Measurements from ENCODE around the gene ALG2.

ALG2 gene

GRCh38 chr9:99216073-99216472 lies 5.7 kb downstream of the ALG2 start:
- DNase-seq (ENCODE audit: low read depth) = no peak
- H3K4me3 ChIP-seq (ENCODE audit: control insufficient read depth, low read depth, low read length) = no peak overlapping the region
- no peak for TF ChIP-seq CTCF (conservative IDR thresholded peaks at IDR 0.05; ENCODE audit: control insufficient read depth, insufficient read depth, low read depth, low read length)

- TF ChIP-seq CTCF (conservative IDR thresholded peaks at IDR 0.05; ENCODE audit: control insufficient read depth, insufficient read depth, low read depth, low read length) = no peak
- H3K4me3 ChIP-seq (ENCODE audit: control insufficient read depth, low read depth, low read length) = no peak overlapping the region
- no peak for DNase-seq (ENCODE audit: low read depth)
Observed at GRCh38 chr9:99213197-99213596, 8.5 kb downstream of the ALG2 start.

GRCh38 chr9:99211746-99212145 lies 10.0 kb downstream of the ALG2 start:
- no peak for DNase-seq (ENCODE audit: low read depth)
- no peak overlapping the region for H3K4me3 ChIP-seq (ENCODE audit: control insufficient read depth, low read depth, low read length)
- no peak for TF ChIP-seq CTCF (conservative IDR thresholded peaks at IDR 0.05; ENCODE audit: control insufficient read depth, insufficient read depth, low read depth, low read length)

GRCh38 chr9:99210572-99210971 lies 11.2 kb downstream of the ALG2 start:
- H3K4me3 ChIP-seq (ENCODE audit: control insufficient read depth, low read depth, low read length) = no peak overlapping the region
- TF ChIP-seq CTCF (conservative IDR thresholded peaks at IDR 0.05; ENCODE audit: control insufficient read depth, insufficient read depth, low read depth, low read length) = no peak
- no peak for DNase-seq (ENCODE audit: low read depth)

- DNase-seq (ENCODE audit: low read depth) = no peak
- TF ChIP-seq CTCF (conservative IDR thresholded peaks at IDR 0.05; ENCODE audit: control insufficient read depth, insufficient read depth, low read depth, low read length) = no peak
- H3K4me3 ChIP-seq (ENCODE audit: control insufficient read depth, low read depth, low read length) = no peak overlapping the region
Observed at GRCh38 chr9:99201603-99202002, 20.1 kb downstream of the ALG2 start.

- no peak for DNase-seq (ENCODE audit: low read depth)
Observed at GRCh38 chr9:99199938-99200539, 21.7 kb downstream of the ALG2 start.

More at GRCh38 chr9:99199938-99200539, 21.7 kb downstream of the ALG2 start:
- TF ChIP-seq CTCF (conservative IDR thresholded peaks at IDR 0.05; ENCODE audit: control insufficient read depth, insufficient read depth, low read depth, low read length) = no peak
- no peak overlapping the region for H3K4me3 ChIP-seq (ENCODE audit: control insufficient read depth, low read depth, low read length)

Data from fibroblast of mammary gland (primary cell).